Brain microvascular endothelial cell (primary cell): ENCODE data around the gene NEU4.

Source experiments
- DNase-seq: peaks from one replicate; pipeline ENCODE4 v3.0.0-alpha.2; 2020
- H3K27ac ChIP-seq: fragments of 250-450 bp; sonication (Bioruptor Pico); 2 replicates; pipeline ENCODE4 v1.5.1; 2020; ENCODE audit warnings: mild to moderate bottlenecking, moderate library complexity
- H3K27me3 ChIP-seq: fragments of 250-450 bp; sonication (Bioruptor Pico); replicated peaks from 2 replicates; pipeline ENCODE4 v1.5.1; 2020; ENCODE audit warnings: mild to moderate bottlenecking
- H3K36me3 ChIP-seq: fragments of 250-450 bp; sonication (Bioruptor Pico); replicated peaks from 2 replicates; pipeline ENCODE4 v1.5.1; 2020; ENCODE audit warnings: mild to moderate bottlenecking
- H3K4me3 ChIP-seq: 2 replicates; pipeline ENCODE4 v1.5.1; 2011; ENCODE audit warnings: low read depth, mild to moderate bottlenecking, control low read depth, low read length, moderate library complexity
- CTCF ChIP-seq: IDR thresholded peaks from 2 replicates; pipeline ENCODE4 v1.5.1; 2011; ENCODE audit warnings: low read depth, mild to moderate bottlenecking, moderate library complexity, low read length, control low read depth, inconsistent platforms; ENCODE audit errors: missing control alignments
- in situ Hi-C: cut with HindIII; loops from 2 replicates; pipeline ENCODE4 v1.10.0; 2017; ENCODE audit warnings: low sequenced_read_pairs, low pct_ligation_motif_present

Gene NEU4

GRCh38 chr2:241854342-241855244, 45.6 kb downstream of the NEU4 start:
- in situ Hi-C loops: no loop called here
- no peak for TF ChIP-seq CTCF
- DNase-seq: no peak
- Histone ChIP-seq H3K27me3 (no peaks in the 10 kb centered on the region), H3K4me3 (no peak overlapping the region), H3K27ac (no peak overlapping the region), H3K36me3 (no peaks in the 10 kb centered on the region)

GRCh38 chr2:241855245-241855887, 46.4 kb downstream of the NEU4 start:
- no peak overlapping the region for H3K4me3 ChIP-seq
- no peaks in the 10 kb centered on the region for H3K27me3 ChIP-seq
- no peak for DNase-seq
- no peak overlapping the region for H3K27ac ChIP-seq
- no peaks in the 10 kb centered on the region for H3K36me3 ChIP-seq
- no peak for TF ChIP-seq CTCF
- in situ Hi-C loops: no loop called here

GRCh38 chr2:241855888-241856422, 47.0 kb downstream of the NEU4 start:
- in situ Hi-C loops: no loop called here
- DNase-seq: no peak
- H3K36me3 ChIP-seq: no peaks in the 10 kb centered on the region
- H3K27me3 ChIP-seq: no peaks in the 10 kb centered on the region
- H3K27ac ChIP-seq: no peak overlapping the region
- no peak for TF ChIP-seq CTCF
- no peak overlapping the region for H3K4me3 ChIP-seq

GRCh38 chr2:241857041-241857541, 48.1 kb downstream of the NEU4 start:
- Histone ChIP-seq H3K36me3 (no peaks in the 10 kb centered on the region), H3K27me3 (no peaks in the 10 kb centered on the region), H3K4me3 (no peak overlapping the region), H3K27ac (no peak overlapping the region)
- in situ Hi-C loops: no loop called here
- no peak for DNase-seq
- no peak for TF ChIP-seq CTCF

GRCh38 chr2:241857572-241858121, 48.7 kb downstream of the NEU4 start:
- DNase-seq: no peak
- H3K36me3 ChIP-seq: no peaks in the 10 kb centered on the region
- no peaks in the 10 kb centered on the region for H3K27me3 ChIP-seq
- TF ChIP-seq CTCF: no peak
- H3K27ac ChIP-seq: no peak overlapping the region
- no peak overlapping the region for H3K4me3 ChIP-seq
- in situ Hi-C loops: no loop called here
